ENCODE data around the gene MAP7D1.
"Not testable (repeated sequence)": the region's sequence is repeated elsewhere in the genome, so short reads cannot be mapped to it uniquely, and the experiment has no call there.

MAP7D1 gene

GRCh38 chr1:36156329-36157114 lies 562 bp downstream of the MAP7D1 start:
- peak overlapping the region; percentile 95 to 98 for H3K4me3 ChIP-seq (replicated peaks in 1 of 2; ENCODE audit: low read depth in 2 of 2, low read length in 2 of 2)
- TF ChIP-seq CTCF (IDR thresholded peaks at IDR 0.05; ENCODE audit: low read depth, low read length) = no peak
- DNase-seq (ENCODE audit: low read depth in 2 of 2) = peak; percentile 52 to 73

- no peak for TF ChIP-seq CTCF (IDR thresholded peaks at IDR 0.05; ENCODE audit: low read depth, low read length)
- peak in 1 of 2 donors; percentile 47 for DNase-seq (ENCODE audit: low read depth in 2 of 2)
- peak overlapping the region; percentile 95 to 98 for H3K4me3 ChIP-seq (replicated peaks in 1 of 2; ENCODE audit: low read depth in 2 of 2, low read length in 2 of 2)
Observed at GRCh38 chr1:36157115-36157903, 1.3 kb downstream of the MAP7D1 start.

- TF ChIP-seq CTCF (IDR thresholded peaks at IDR 0.05; ENCODE audit: low read depth, low read length) = no peak
- no peak for DNase-seq (ENCODE audit: low read depth in 2 of 2)
Observed at GRCh38 chr1:36157973-36158826, 2.2 kb downstream of the MAP7D1 start.

GRCh38 chr1:36158827-36159252 lies 2.9 kb downstream of the MAP7D1 start:
- H3K4me3 ChIP-seq (replicated peaks in 1 of 2; ENCODE audit: low read depth in 2 of 2, low read length in 2 of 2) = peak overlapping the region in 1 of 2 donors; percentile 95
- not testable (repeated sequence) for DNase-seq (ENCODE audit: low read depth in 2 of 2)

More at GRCh38 chr1:36157973-36158826, 2.2 kb downstream of the MAP7D1 start:
- peak overlapping the region; percentile 95 to 98 for H3K4me3 ChIP-seq (replicated peaks in 1 of 2; ENCODE audit: low read depth in 2 of 2, low read length in 2 of 2)

GRCh38 chr1:36159614-36160387 lies 3.8 kb downstream of the MAP7D1 start:
- no peak for TF ChIP-seq CTCF (IDR thresholded peaks at IDR 0.05; ENCODE audit: low read depth, low read length)
- H3K4me3 ChIP-seq (replicated peaks in 1 of 2; ENCODE audit: low read depth in 2 of 2, low read length in 2 of 2) = peak overlapping the region; percentile 2 to 60
- DNase-seq (ENCODE audit: low read depth in 2 of 2) = no peak

GRCh38 chr1:36160388-36160948 lies 4.5 kb downstream of the MAP7D1 start:
- no peak for TF ChIP-seq CTCF (IDR thresholded peaks at IDR 0.05; ENCODE audit: low read depth, low read length)
- DNase-seq (ENCODE audit: low read depth in 2 of 2) = no peak
- peak overlapping the region; percentile 30 to 60 for H3K4me3 ChIP-seq (replicated peaks in 1 of 2; ENCODE audit: low read depth in 2 of 2, low read length in 2 of 2)

Data from cardiac fibroblast (primary cell).